ENCODE results near the gene ZNF365. TPM values are rescaled to one million over a fixed set of nuclear protein-coding genes. Genes with fewer than 3 reads are reported as not detected.

Gene ZNF365
- polyA plus RNA-seq, 1 donor from 2014 or later, result 1.9 TPM

- Histone ChIP-seq H3K9me3 (ENCODE audit: low read length) (no peaks in the 10 kb centered on the region), H3K27ac (ENCODE audit: low read length) (no peak overlapping the region), H3K9ac (ENCODE audit: low read length) (no peak overlapping the region), H3K4me3 (ENCODE audit: low read length) (no peak overlapping the region), H3F3A (ENCODE audit: insufficient read depth, low read length, poor library complexity, severe bottlenecking) (no peaks in the 10 kb centered on the region), H3K27me3 (ENCODE audit: insufficient read depth, low read depth, low read length) (no peaks in the 10 kb centered on the region), H2AFZ (ENCODE audit: low read depth, low read length) (no peak overlapping the region), H3K79me2 (replicated peaks; ENCODE audit: insufficient read depth, low read length) (no peaks in the 10 kb centered on the region), H3K36me3 (ENCODE audit: insufficient read depth, low read length) (no peaks in the 10 kb centered on the region), H3K4me2 (ENCODE audit: low read length) (no peak overlapping the region), H4K20me1 (ENCODE audit: insufficient read depth) (no peaks in the 10 kb centered on the region), H3K9me2 (ENCODE audit: insufficient read depth, low read length) (no peaks in the 10 kb centered on the region)
- TF ChIP-seq MXI1 (conservative IDR thresholded peaks at IDR 0.05; ENCODE audit: poor library complexity, severe bottlenecking) (no peak), EP300 (conservative IDR thresholded peaks at IDR 0.05; ENCODE audit: poor library complexity, severe bottlenecking) (no peak), EZH2 (IDR thresholded peaks at IDR 0.05; ENCODE audit: borderline replicate concordance, insufficient read depth, low read length, poor library complexity, severe bottlenecking) (no peak), REST (IDR thresholded peaks at IDR 0.05; ENCODE audit: borderline replicate concordance) (no peak), CTCF (IDR thresholded peaks at IDR 0.05; ENCODE audit: poor library complexity, severe bottlenecking) (no peak), POLR2AphosphoS5 (IDR thresholded peaks at IDR 0.05) (no peak), SMC3 (conservative IDR thresholded peaks at IDR 0.05; ENCODE audit: poor library complexity) (no peak), TAF1 (IDR thresholded peaks at IDR 0.05; ENCODE audit: low read depth) (no peak), RAD21 (conservative IDR thresholded peaks at IDR 0.05) (no peak)
Measured at GRCh38 chr10:62446627-62447026, 72.5 kb downstream of the ZNF365 start.

GRCh38 chr10:62450912-62451610 is 76.9 kb downstream of the ZNF365 start:
- H4K20me1 ChIP-seq (ENCODE audit: insufficient read depth), result no peaks in the 10 kb centered on the region
- TF ChIP-seq MXI1 (conservative IDR thresholded peaks at IDR 0.05; ENCODE audit: poor library complexity, severe bottlenecking) (no peak), POLR2AphosphoS5 (IDR thresholded peaks at IDR 0.05) (no peak), RAD21 (conservative IDR thresholded peaks at IDR 0.05) (no peak), EZH2 (IDR thresholded peaks at IDR 0.05; ENCODE audit: borderline replicate concordance, insufficient read depth, low read length, poor library complexity, severe bottlenecking) (no peak)
- H3K4me2 ChIP-seq (ENCODE audit: low read length), result no peak overlapping the region
- H3K36me3 ChIP-seq (ENCODE audit: insufficient read depth, low read length), result no peaks in the 10 kb centered on the region
- no peak overlapping the region for H3K27ac ChIP-seq (ENCODE audit: low read length)
- no peak overlapping the region for H3K9ac ChIP-seq (ENCODE audit: low read length)
- no peak overlapping the region for H2AFZ ChIP-seq (ENCODE audit: low read depth, low read length)
- H3K9me3 ChIP-seq (ENCODE audit: low read length), result no peaks in the 10 kb centered on the region
- H3K9me2 ChIP-seq (ENCODE audit: insufficient read depth, low read length), result no peaks in the 10 kb centered on the region
- no peaks in the 10 kb centered on the region for H3F3A ChIP-seq (ENCODE audit: insufficient read depth, low read length, poor library complexity, severe bottlenecking)
- no peaks in the 10 kb centered on the region for H3K27me3 ChIP-seq (ENCODE audit: insufficient read depth, low read depth, low read length)
- no peaks in the 10 kb centered on the region for H3K79me2 ChIP-seq (replicated peaks; ENCODE audit: insufficient read depth, low read length)
- no peak overlapping the region for H3K4me3 ChIP-seq (ENCODE audit: low read length)
